ENCODE results near the gene PRR29.

- TF ChIP-seq POLR2AphosphoS5 (IDR thresholded peaks at IDR 0.05; ENCODE audit: low read depth, low read length) (no peak), POLR2A (IDR thresholded peaks at IDR 0.05; ENCODE audit: low read depth, low read length) (no peak), SPI1 (IDR thresholded peaks at IDR 0.05; ENCODE audit: low read depth, low read length) (no peak)
Observed at GRCh38 chr17:64048805-64049204, 50.7 kb downstream of the PRR29 start.
